ENCODE measurements around the gene SPIRE2.
A peak's percentile ranks its signal among the peaks of the same experiment; 100 is the strongest.
"Not testable (repeated sequence)": the region's sequence is repeated elsewhere in the genome, so short reads cannot be mapped to it uniquely, and the experiment has no call there.

The SPIRE2 gene

DNA sequence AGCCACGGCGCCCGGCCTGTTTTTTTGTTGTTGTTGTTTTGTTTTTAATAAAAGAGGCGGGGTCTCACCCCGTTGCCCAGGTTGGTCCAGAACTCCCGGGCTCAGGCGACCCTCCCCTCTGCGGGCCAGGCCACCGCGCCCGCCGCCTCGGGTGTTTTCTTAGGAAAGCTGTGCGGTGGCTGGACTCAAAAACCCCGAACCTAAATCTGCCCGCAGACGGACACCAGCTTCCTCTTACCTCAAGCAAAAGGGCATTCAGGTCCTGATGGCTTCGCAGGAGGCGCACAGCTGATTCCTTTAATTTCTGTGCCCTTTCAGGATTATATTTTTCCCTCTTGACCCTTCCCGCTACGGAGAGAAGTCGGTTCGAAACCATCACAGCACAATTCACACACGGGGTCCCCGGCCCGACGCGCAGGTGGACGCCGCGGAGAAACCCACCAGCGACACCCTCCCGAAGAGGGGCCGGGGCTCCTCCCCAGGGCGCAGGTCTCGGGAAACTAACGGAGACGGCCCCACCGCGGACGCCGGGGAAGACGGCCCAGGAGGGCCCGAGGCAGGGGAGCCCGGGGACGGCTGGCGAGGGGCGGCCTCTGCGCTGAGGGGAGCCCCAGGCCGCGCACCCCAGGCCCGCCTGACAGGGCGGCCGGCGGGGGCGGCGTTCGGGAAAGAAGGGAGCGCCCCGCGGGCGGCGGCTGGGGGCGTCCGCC lies 12.5 kb upstream of the SPIRE2 start:
- no peak for DNase-seq

DNA sequence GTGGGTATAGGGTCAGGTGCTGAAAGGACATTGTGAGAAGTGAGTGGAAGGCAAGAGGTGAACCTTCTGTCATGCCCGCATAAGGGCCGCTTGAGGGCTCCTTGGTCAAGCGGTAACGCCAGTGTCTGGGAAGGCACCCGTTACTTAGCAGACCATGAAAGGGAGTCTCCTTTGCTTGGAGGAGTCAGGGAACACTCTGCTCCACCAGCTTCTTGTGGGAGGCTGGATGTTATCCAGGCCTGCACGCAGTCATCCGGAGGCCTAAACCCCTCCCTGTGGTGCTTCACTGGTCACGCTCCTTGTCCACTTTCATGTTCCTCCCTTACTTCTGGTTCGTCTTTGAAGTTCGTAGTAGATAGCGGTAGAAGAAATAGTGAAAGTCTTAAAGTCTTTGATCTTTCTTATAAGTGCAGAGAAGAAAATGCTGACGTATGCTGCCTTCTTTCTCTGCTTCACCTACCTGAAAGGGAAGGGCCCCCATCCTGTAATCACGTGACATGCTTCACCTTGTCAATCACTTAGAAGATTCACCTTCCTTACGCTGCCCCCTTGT lies 9.3 kb upstream of the SPIRE2 start:
- peak; percentile 6 for DNase-seq

DNA sequence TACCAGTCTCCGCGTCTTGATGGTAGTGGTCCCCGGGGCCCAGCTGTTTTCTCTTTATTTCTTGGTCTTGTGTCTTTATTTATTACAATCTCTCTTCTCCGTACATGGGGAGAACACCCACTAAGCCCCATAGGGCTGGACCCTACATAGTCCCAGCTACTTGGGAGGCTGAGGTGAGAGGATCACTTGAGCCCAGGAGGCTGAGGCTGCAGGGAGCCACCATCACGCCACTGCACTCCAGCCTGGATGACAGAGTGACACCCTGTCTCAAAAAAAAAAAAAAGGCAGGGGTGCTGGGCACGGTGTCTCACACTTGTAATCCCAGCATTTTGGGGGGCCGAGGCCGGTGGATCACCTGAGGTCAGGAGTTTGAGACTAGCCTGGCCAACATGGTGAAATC lies 8.8 kb upstream of the SPIRE2 start:
- not testable (repeated sequence) for DNase-seq

GRCh38 chr16:89821438-89822187 lies 6.7 kb upstream of the SPIRE2 start:
- DNase-seq, result peak; percentile 48

- no peak for DNase-seq
Observed at GRCh38 chr16:89822188-89823086, 5.8 kb upstream of the SPIRE2 start.

- DNase-seq, result no peak
Observed at GRCh38 chr16:89823087-89823823, 5.0 kb upstream of the SPIRE2 start.

DNA sequence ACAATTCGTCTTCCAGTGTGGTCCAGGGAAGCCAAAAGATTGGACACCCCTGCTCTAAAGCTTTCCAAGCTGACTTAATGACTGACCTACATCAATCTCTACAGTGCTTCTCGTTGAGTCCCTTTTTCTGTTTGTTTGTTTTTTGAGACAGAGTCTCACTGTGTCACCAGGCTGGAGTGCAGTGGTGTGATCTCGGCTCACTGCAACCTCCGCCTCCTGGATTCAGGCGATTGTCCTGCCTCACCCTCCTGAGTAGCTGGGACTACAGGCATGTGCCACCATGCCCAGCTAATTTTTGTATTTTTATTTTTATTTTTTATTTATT lies 4.5 kb upstream of the SPIRE2 start:
- not testable (repeated sequence) for DNase-seq

- DNase-seq, result no peak
Observed at GRCh38 chr16:89826531-89827382, 1.5 kb upstream of the SPIRE2 start.

DNA sequence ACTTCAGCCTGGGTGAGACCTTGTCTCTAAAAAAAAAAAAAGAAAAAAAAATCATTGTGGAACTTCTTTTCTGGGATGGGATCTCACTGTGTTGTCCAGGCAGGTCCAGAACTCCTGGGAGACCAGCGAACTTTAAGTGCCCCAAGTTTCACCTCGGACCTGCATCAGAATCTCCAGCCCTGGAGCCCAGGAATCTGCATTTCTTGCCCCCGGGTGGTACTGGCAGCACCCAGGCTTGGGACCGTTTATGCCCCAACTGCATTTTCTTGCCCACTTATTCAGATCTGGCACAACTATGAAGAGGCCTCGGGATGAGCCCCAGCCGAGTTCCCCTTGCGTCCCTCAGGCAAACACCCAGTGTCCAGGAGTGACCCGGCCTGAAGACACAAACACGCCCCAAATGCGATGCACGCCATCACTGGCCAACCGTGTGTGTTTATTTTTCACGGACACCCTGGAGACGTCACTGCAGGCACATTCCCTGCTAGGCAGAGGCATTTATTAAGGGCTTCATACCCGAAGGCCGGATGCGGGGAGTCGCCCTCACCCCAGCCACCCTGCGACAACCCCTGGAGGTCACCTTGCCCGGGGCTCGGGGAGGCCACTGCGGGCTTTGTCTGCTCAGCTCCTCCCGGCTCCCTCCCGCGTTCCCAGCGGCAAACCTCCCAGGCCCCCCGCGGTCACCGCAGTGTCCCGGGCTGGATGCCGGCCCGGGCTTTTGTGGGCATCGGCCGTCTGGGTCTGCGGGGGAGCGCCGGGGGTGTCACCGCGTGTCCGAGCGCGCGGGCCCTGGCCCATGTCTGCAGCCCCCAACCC lies 684 bp upstream of the SPIRE2 start:
- DNase-seq, result no peak

GRCh38 chr16:89828870-89829629 lies 775 bp downstream of the SPIRE2 start:
- DNase-seq, result no peak

DNA sequence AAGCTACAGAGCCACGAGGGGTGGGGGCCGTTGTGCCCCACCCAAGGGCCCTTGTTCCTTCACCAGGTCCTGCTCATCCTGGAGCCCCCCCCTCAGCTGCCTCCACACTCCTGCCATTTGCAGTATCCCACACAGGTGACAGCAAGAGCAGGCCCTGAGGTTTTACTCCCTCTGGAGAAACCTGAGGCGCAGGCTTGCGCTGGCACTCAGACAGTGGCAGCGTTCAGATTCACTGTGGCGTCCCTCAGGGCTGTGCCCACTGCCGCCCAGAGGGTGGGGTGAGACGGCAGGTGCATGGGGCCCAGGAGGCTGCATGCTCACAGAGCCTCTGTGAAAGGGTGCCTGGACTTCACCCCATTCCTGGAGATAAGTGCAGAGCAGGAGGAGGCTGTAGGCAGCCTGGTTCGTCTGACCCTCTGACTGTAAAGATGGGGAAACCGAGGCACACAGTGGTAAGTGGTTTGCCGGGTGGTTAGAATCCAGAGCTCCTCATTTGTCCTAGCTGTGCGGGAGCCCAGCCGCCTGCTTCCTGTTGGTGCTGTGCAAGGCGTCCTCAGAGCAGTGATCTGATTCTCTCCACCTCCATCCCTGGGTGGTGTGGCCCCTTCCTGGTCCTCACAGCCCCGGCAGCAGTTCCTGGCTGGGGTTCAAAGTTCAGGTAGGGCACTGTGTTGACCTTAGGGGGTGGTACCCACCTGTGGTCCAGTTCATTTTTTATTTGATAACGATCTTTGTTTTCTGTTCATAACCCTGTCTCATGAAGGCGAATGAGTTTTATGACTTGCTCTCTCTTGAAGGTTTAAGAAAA lies 1.6 kb downstream of the SPIRE2 start:
- DNase-seq, result no peak

- no peak for DNase-seq
Observed at GRCh38 chr16:89831810-89832328, 3.6 kb downstream of the SPIRE2 start.

DNA sequence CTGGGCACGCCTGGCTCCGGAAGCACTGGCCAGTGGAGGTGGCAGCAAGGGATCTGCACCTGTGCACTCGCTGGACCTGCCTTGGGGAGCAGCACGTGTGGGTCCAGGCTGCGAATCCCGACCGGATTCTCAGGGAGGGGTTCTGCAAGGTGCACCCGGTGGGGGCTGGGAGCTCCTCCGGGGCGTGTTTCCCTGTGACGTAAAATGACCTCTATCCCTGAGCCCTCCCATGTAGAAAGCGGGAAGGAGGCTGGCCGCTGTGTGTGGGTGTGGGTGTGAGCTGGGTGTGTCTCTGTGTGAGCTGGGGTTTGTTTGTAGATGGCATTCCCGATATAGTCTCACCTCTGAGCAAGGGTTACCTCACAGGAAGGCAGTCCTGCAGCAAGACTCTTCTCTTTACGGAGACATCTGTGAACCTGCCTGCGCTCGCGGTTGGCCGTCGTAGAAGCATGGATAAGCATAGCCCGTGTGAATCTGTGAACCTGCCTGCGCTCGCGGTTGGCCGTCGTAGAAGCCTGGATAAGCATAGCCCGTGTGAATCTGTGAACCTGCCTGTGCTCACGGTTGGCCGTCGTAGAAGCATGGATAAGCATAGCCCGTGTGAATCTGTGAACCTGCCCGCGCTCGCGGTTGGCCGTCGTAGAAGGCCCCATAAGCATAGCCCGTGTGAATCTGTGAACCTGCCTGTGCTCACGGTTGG lies 5.5 kb downstream of the SPIRE2 start:
- not testable (repeated sequence) for DNase-seq

DNA sequence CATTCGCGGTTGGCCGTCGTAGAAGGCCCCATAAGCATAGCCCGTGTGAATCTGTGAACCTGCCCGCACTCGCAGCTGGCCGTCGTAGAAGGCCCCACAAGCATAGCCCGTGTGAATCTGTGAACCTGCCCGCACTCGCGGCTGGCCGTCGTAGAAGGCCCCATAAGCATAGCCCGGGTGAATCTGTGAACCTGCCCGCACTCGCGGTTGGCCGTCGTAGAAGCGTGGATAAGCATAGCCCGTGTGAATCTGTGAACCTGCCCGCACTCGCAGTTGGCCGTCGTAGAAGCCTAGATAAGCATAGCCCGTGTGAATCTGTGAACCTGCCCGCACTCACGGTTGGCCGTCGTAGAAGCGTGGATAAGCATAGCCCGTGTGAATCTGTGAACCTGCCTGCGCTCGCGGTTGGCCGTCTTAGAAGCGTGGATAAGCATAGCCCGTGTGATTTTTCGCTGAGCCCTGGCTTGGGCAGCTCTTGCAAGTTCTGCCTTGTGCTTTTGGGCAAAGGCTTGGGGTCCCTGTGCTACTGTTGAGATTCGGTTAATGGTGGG lies 6.6 kb downstream of the SPIRE2 start:
- DNase-seq, result not testable (repeated sequence)

DNA sequence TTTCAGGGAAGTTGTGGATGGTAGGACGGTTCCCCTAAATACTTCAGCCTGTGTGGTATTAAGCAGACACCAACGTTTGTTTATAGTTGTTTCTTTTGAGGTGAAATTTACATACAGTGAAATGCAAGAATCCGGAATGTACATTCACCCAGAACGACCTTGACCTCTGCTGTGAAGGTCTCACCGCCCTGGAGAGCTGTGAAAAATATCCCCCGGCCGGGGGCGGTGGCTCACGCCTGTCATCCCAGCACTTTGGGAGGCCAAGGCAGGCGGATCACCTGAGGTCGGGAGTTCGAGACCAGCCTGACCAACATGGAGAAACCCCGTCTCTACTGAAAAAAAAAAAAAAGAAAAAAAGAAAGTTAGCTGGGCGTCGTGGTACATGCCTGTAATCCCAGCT lies 8.2 kb downstream of the SPIRE2 start:
- DNase-seq, result not testable (repeated sequence)

DNA sequence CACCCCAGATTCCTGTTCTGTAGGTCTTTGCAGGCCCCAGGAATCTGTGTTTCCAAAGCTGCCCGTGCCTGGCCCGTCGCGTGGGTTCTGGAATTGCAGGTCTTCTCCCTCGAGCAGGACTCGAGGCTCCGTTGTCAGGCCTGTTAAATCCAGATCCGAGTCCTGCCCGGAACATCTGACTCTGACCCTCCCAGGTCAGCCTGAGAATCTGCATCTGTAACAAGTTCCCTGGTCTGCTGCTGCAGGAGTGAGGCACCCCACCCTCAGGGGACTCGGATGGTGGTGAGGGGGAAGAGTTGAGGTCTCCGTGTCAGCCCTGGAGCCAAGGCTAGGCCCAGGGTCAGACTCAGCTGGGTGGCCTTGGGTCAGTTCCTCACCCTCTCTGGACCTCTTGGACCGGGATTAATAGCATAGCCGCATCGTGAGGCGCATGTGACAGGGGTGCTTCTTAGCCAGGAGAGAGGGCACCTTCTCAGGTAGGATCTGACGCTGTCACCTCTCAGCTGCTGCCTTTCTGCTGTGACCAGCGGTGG lies 8.8 kb downstream of the SPIRE2 start:
- DNase-seq, result no peak

- DNase-seq, result peak; percentile 43
Observed at GRCh38 chr16:89841275-89841674, 13.0 kb downstream of the SPIRE2 start.
